ENCODE results near the gene COTL1. TPM values are rescaled to one million over a fixed set of nuclear protein-coding genes. Genes with fewer than 3 reads are reported as not detected.

The COTL1 gene
- total RNA-seq, 1 donor from 2014 or later, result 487 TPM

DNA sequence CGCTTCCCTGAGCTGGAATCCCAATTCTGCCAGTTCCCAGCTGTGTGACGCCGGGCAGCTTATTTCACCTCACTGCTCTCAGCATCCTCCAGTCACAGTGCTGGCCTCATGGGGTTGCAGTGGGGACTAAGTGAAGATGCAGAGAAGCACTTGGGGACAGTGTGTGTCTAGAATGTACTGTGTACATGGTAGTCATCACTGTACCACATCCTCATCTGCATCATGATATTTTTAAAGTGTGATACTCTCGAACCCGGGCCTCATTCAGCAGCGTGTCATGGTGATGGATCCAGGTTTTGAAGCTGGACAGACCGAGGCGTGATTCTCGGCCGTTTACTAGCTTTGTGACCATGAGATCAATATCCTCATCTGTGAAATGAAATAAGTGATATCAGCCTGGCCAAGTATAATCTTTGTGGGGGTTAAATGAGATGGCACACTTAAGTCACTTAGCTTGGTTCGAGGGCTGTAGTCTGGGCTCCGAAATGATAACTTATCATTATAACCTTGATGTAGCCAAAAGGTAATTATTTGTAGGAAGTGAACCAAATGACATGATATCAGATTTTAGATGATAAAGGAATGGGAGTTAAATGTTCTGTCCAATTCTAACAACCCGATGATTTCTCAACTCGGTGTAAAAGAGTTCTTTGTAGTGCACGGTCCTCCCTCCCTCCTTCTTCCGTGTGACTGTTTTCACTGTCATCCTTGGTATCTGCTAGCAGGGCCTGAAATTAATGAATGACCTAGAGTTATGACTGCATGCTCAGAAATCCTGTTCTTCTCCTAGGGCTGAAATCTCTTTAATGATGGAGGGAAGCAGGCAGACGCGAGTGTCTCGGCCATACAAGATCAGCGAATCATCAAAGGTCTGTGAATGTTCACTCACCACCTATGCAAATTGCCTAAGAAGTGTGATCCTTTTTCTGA lies 32.4 kb upstream of the COTL1 start:
- TF ChIP-seq, protein P1, sequence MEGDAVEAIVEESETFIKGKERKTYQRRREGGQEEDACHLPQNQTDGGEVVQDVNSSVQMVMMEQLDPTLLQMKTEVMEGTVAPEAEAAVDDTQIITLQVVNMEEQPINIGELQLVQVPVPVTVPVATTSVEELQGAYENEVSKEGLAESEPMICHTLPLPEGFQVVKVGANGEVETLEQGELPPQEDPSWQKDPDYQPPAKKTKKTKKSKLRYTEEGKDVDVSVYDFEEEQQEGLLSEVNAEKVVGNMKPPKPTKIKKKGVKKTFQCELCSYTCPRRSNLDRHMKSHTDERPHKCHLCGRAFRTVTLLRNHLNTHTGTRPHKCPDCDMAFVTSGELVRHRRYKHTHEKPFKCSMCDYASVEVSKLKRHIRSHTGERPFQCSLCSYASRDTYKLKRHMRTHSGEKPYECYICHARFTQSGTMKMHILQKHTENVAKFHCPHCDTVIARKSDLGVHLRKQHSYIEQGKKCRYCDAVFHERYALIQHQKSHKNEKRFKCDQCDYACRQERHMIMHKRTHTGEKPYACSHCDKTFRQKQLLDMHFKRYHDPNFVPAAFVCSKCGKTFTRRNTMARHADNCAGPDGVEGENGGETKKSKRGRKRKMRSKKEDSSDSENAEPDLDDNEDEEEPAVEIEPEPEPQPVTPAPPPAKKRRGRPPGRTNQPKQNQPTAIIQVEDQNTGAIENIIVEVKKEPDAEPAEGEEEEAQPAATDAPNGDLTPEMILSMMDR (IDR thresholded peaks at IDR 0.05), result no peak
- intact Hi-C loops (cut with micrococcal nuclease), result no loop called here
- H3K4me1 Mint-ChIP-seq, result peaks cover 42% of the 10 kb centered on the region
- H3K27me3 Mint-ChIP-seq, result no peaks in the 10 kb centered on the region
- H3K36me3 Mint-ChIP-seq (ENCODE audit: low read depth), result peaks cover 47% of the 10 kb centered on the region
- H3K9me3 Mint-ChIP-seq, result no peaks in the 10 kb centered on the region
- peak overlapping the region; percentile 80 for H3K4me3 Mint-ChIP-seq
- DNase-seq (no peak), ATAC-seq (ENCODE audit: low read depth) (no peak)
- CTCF ChIA-PET, result no interaction called here
- POLR2A ChIA-PET, result interaction anchor here (0.7 to 1.1 kb wide), 3 partner anchors 13 to 56 kb away, joined by 3 read pairs; no protein-coding TSS in a partner anchor
- H3K27ac Mint-ChIP-seq, result peak overlapping the region; percentile 68

DNA sequence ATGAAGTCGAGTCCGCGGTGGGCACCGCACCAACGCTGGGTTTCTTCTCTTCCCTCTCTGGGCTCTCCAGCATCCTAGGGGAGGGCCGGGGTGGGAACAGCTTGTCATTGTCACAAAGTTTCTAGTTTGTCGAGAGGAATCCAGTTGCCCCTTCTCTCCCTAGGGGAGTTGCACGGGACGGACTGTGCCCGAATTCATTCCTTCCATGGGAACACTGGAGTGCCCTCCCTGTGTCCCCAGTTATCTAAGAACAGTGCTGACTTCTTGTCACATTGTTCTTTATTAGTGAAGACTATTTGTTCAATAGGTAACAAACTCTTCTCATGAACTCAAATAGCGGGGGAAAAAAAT lies 31.6 kb upstream of the COTL1 start:
- POLR2A ChIA-PET, result interaction anchor here (0.6 to 1.7 kb wide), 6 partner anchors 14 to 77 kb away, joined by 3 to 9 read pairs (median 5); no protein-coding TSS in a partner anchor
- H3K27me3 Mint-ChIP-seq, result no peaks in the 10 kb centered on the region
- no peak for ATAC-seq (ENCODE audit: low read depth)
- intact Hi-C loops (cut with micrococcal nuclease), result loop anchor here (2.0 kb wide), 1 partner anchor 51 kb away; no protein-coding TSS in a partner anchor
- H3K27ac Mint-ChIP-seq, result peak overlapping the region; percentile 70
- no peak for DNase-seq
- CTCF ChIA-PET, result no interaction called here
- peaks cover 44% of the 10 kb centered on the region for H3K4me1 Mint-ChIP-seq
- H3K4me3 Mint-ChIP-seq, result peak overlapping the region; percentile 80
- TF ChIP-seq, protein P1 (IDR thresholded peaks at IDR 0.05), result no peak
- H3K36me3 Mint-ChIP-seq (ENCODE audit: low read depth), result peaks cover 41% of the 10 kb centered on the region
- no peaks in the 10 kb centered on the region for H3K9me3 Mint-ChIP-seq

DNA sequence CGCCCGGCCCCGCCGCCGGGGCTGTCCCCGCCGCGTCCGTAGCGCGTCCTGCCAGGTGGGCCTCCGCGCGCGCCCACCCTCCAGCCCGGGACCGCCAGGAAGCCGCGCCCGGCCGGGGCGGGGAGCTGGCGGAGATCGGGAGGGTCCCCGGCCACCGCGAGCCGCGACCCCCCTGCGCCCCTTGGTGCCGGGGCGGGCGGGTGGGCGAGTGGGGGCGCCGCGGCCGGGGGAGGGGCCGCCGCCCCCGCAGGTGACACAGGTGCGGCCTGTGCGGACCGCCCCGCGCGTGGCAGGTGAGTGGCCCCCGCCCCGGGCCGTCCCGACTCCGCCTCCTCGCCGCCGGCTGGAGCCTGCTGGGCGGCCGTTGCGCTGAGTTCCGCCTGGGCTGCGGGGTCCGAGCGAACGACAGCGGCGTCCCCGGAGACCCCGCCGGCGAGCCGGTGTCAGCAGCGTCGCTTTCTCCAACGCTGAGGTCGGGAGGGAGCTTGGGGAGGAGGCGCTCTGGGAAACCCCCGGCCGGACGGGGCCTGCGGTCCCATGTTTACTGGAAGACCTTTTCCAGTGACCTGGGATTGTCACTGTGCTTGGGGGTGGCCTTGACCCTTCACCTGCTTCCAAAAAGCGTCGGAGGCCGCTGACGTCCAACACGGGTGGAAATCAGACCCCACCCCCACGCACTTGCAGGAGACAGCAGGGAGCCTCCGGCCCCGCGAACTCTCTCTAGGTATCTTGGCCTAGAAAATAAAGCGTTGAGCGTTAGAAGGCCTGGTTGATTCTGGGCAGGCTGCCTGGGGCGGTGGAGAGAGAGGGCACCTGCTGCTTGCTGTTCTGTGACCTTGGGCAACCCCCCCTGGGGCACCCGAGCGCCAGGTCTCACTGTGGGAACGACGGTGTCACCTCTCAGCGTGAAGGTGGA lies 31.0 kb upstream of the COTL1 start:
- Mint-ChIP-seq H3K4me3 (peak overlapping the region; percentile 80), H3K27ac (peak overlapping the region; percentile 70), H3K9me3 (no peaks in the 10 kb centered on the region), H3K4me1 (peaks cover 44% of the 10 kb centered on the region), H3K27me3 (no peaks in the 10 kb centered on the region), H3K36me3 (ENCODE audit: low read depth) (peaks cover 34% of the 10 kb centered on the region)
- peak; percentile 61 for ATAC-seq (ENCODE audit: low read depth)
- CTCF ChIA-PET, result no interaction called here
- intact Hi-C loops (cut with micrococcal nuclease), result loop anchor here (2.0 kb wide), 1 partner anchor 52 kb away; no protein-coding TSS in a partner anchor
- peak; percentile 55 for DNase-seq
- POLR2A ChIA-PET, result interaction anchor here (0.6 to 1.9 kb wide), 10 partner anchors 15 to 134 kb away, joined by 3 to 12 read pairs (median 4); no protein-coding TSS in a partner anchor
- TF ChIP-seq, protein P1 (IDR thresholded peaks at IDR 0.05), result no peak

DNA sequence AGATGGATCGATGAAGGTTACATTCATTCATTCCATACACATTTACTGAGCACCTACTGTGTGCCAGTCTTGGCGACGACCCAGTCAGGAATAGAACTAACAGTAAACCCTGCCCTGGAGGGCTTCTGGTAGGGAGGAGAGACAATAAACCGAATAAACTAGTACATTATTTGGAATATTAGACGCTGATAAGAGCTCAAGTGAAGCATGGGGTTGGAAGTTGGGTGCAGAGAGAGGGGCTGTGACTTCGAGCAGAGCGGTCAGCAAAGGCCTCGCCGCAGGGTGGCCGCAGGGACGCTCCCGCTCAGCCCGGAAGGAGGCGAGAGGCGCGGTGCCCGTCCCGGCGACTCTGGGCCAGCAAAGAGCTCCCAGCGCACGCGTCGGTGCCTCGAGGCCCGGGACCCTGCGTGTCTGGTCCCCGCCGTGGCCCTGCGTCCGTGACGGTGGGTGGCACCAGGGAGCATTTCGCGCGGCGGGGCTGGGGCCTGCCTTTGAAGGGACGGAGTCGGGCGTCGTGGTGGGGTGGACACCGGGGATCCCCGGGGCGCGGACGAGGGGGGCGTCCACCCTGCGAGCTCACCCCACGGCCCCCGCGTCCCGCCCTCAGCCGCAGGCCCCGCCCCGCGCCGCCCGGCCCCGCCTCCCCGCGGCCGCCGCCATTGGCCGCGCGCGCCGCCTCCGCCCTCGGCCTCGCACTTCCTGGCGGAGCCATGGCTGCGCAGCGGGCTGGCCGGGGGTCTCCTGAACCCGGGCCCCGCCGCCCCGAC lies 30.1 kb upstream of the COTL1 start, which contains the start of gene KLHL36:
TSS of gene KLHL36 (plus strand) at position 684 of the 767 bp plus-strand sequence. CDS start 2,357 bp downstream, outside the sequence.
- Mint-ChIP-seq H3K9me3 (no peaks in the 10 kb centered on the region), H3K27me3 (no peaks in the 10 kb centered on the region), H3K4me1 (peaks cover 50% of the 10 kb centered on the region), H3K27ac (peak within 1 kb of the TSS; percentile 90), H3K4me3 (peak within 1 kb of the TSS; percentile 87), H3K36me3 (ENCODE audit: low read depth) (peaks cover 28% of the 10 kb centered on the region)
- TF ChIP-seq, protein P1 (IDR thresholded peaks at IDR 0.05), result no peak
- ATAC-seq (ENCODE audit: low read depth) (peak; percentile 91), DNase-seq (peak; percentile 87)
- ChIA-PET POLR2A (interaction anchor here (0.6 to 1.9 kb wide), 9 partner anchors 16 to 134 kb away, joined by 3 to 12 read pairs (median 7); no protein-coding TSS in a partner anchor), CTCF (interaction anchor here (0.8 kb wide), 1 partner anchor 21 kb away, joined by 3 read pairs; no protein-coding TSS in a partner anchor)
- intact Hi-C loops (cut with micrococcal nuclease), result loop anchor here (2.0 kb wide), 1 partner anchor 53 kb away; no protein-coding TSS in a partner anchor
